Adrenal gland (tissue), 5 donors: ENCODE results near the gene PGAM5.

Source experiments
- CTCF ChIP-seq, 6 experiments: fragments of 450-650 bp in 4 of 6; fragments of 200-600 bp in 2 of 6; sonication (generic) in 1 of 6; IDR thresholded peaks; 1 replicate in 5 of 6; 2 replicates in 1 of 6; pipeline versions ENCODE4 v1.5.1 to v1.8.0; 2016 to 2021; ENCODE audit warnings: antibody characterized with exemption in 6 of 6, mild to moderate bottlenecking in 2 of 6, moderate library complexity in 1 of 6
- POLR2A ChIP-seq, 2 donors: fragments of 450-650 bp; IDR thresholded peaks; one replicate each; pipeline ENCODE4 v1.6.1; 2017; ENCODE audit warnings: antibody characterized with exemption in 2 of 2, mild to moderate bottlenecking in 2 of 2, moderate library complexity in 1 of 2
- donor health status: DM: no; HTN: no; CAD: no.

- TF ChIP-seq CTCF (IDR thresholded peaks at IDR 0.05) (no peak), POLR2A (IDR thresholded peaks at IDR 0.05) (no peak)
Measured at GRCh38 chr12:132764231-132764630, 53.6 kb downstream of the PGAM5 start.
